ENCODE results near the gene RHBDF1. TPM values are rescaled to one million over a fixed set of nuclear protein-coding genes. Genes with fewer than 3 reads are reported as not detected.

The RHBDF1 gene
- total and polyA plus RNA-seq, 2 of the 13 experiments (the other 11 are each of a cell fraction or from before 2014, with no cell fraction given): 5.4 to 26.9 TPM

GRCh38 chr16:72561-73548 is at the start of gene RHBDF1 (continued):
- no peak; the same call in 1 of the 2 replicates for TF ChIP-seq KDM5B (CRISPR knock-in tag; IDR thresholded peaks at IDR 0.05; ENCODE audit: borderline replicate concordance)
- TF ChIP-seq, protein P1, sequence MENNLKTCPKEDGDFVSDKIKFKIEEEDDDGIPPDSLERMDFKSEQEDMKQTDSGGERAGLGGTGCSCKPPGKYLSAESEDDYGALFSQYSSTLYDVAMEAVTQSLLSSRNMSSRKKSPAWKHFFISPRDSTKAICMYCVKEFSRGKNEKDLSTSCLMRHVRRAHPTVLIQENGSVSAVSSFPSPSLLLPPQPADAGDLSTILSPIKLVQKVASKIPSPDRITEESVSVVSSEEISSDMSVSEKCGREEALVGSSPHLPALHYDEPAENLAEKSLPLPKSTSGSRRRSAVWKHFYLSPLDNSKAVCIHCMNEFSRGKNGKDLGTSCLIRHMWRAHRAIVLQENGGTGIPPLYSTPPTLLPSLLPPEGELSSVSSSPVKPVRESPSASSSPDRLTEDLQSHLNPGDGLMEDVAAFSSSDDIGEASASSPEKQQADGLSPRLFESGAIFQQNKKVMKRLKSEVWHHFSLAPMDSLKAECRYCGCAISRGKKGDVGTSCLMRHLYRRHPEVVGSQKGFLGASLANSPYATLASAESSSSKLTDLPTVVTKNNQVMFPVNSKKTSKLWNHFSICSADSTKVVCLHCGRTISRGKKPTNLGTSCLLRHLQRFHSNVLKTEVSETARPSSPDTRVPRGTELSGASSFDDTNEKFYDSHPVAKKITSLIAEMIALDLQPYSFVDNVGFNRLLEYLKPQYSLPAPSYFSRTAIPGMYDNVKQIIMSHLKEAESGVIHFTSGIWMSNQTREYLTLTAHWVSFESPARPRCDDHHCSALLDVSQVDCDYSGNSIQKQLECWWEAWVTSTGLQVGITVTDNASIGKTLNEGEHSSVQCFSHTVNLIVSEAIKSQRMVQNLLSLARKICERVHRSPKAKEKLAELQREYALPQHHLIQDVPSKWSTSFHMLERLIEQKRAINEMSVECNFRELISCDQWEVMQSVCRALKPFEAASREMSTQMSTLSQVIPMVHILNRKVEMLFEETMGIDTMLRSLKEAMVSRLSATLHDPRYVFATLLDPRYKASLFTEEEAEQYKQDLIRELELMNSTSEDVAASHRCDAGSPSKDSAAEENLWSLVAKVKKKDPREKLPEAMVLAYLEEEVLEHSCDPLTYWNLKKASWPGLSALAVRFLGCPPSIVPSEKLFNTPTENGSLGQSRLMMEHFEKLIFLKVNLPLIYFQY (CRISPR knock-in tag; IDR thresholded peaks at IDR 0.05; ENCODE audit: borderline replicate concordance): peak; percentile 54; the same call in 1 of the 2 replicates
- no peak for TF ChIP-seq HDAC6 (IDR thresholded peaks at IDR 0.05; ENCODE audit: low read depth, low read length)
- TF ChIP-seq ZFP36L2 (CRISPR knock-in tag; IDR thresholded peaks at IDR 0.05): no peak
- no peak for TF ChIP-seq SP1 (IDR thresholded peaks at IDR 0.05)
- TF ChIP-seq SP1 (CRISPR knock-in tag; IDR thresholded peaks at IDR 0.05): no peak
- TF ChIP-seq, protein P2, sequence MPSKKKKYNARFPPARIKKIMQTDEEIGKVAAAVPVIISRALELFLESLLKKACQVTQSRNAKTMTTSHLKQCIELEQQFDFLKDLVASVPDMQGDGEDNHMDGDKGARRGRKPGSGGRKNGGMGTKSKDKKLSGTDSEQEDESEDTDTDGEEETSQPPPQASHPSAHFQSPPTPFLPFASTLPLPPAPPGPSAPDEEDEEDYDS (CRISPR knock-in tag; IDR thresholded peaks at IDR 0.05): no peak
- TF ChIP-seq ZNF101 (CRISPR knock-in tag; IDR thresholded peaks at IDR 0.05; ENCODE audit: borderline replicate concordance, low read depth): no peak
- TF ChIP-seq ZNF260 (CRISPR knock-in tag; IDR thresholded peaks at IDR 0.05; ENCODE audit: borderline replicate concordance, low read depth): no peak
- TF ChIP-seq PTBP1 (IDR thresholded peaks at IDR 0.05; ENCODE audit: low read depth, low read length, poor library complexity, severe bottlenecking): no peak
- peak; percentile 81 for TF ChIP-seq ZBTB7A (CRISPR knock-in tag; IDR thresholded peaks at IDR 0.05)
- no peak for TF ChIP-seq ZNF503 (CRISPR knock-in tag; IDR thresholded peaks at IDR 0.05)
- TF ChIP-seq, protein P3, sequence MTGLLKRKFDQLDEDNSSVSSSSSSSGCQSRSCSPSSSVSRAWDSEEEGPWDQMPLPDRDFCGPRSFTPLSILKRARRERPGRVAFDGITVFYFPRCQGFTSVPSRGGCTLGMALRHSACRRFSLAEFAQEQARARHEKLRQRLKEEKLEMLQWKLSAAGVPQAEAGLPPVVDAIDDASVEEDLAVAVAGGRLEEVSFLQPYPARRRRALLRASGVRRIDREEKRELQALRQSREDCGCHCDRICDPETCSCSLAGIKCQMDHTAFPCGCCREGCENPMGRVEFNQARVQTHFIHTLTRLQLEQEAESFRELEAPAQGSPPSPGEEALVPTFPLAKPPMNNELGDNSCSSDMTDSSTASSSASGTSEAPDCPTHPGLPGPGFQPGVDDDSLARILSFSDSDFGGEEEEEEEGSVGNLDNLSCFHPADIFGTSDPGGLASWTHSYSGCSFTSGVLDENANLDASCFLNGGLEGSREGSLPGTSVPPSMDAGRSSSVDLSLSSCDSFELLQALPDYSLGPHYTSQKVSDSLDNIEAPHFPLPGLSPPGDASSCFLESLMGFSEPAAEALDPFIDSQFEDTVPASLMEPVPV (CRISPR knock-in tag; IDR thresholded peaks at IDR 0.05): no peak
- no peak for TF ChIP-seq SMARCC2 (IDR thresholded peaks at IDR 0.05)
- TF ChIP-seq BRD4 (CRISPR knock-in tag; IDR thresholded peaks at IDR 0.05): no peak
- no peak for TF ChIP-seq ZNF598 (CRISPR knock-in tag; IDR thresholded peaks at IDR 0.05; ENCODE audit: borderline replicate concordance)
- TF ChIP-seq EHMT2 (IDR thresholded peaks at IDR 0.05; ENCODE audit: borderline replicate concordance, low read depth, low read length): no peak
- TF ChIP-seq ZNF230 (CRISPR knock-in tag; IDR thresholded peaks at IDR 0.05): no peak
- TF ChIP-seq KMT2A (CRISPR knock-in tag; IDR thresholded peaks at IDR 0.05): no peak
- TF ChIP-seq AKAP8 (CRISPR knock-in tag; IDR thresholded peaks at IDR 0.05): peak; percentile 73; the same call in 1 of the 2 replicates

Measured in HepG2 (cell line).